Dermis lymphatic vessel endothelial cell (primary cell): Measurements from ENCODE around the gene DUSP1. TPM values are rescaled to one million over a fixed set of nuclear protein-coding genes. Genes with fewer than 3 reads are reported as not detected.

Experiments
- total RNA-seq: library from RNA; depleted of rRNA; stranded (reverse); fragments of >200 nt; gene quantifications from 2 replicates; pipeline ENCODE4 v1.2.1, GENCODE V29; 2014

Gene DUSP1
- 91.4 and 341 TPM in 2 replicates for total RNA-seq

GRCh38 chr5:172770675-172771438, at the start of gene DUSP1:
Gene DUSP1 (minus strand): TSS chr5:172771195. CDS start chr5:172770952, 243 bp downstream.

Other genes starting within 250 kb of the DUSP1 start
- 0.09 and 0.11 TPM in 2 replicates for gene NEURL1B, start 129.9 kb downstream of the DUSP1 start, total RNA-seq
- gene ERGIC1, start 63.1 kb upstream of the DUSP1 start, total RNA-seq, result 42.4 and 58.6 TPM in 2 replicates
- gene RPL26L1, start 188.2 kb upstream of the DUSP1 start, total RNA-seq, result 25.5 and 32.4 TPM in 2 replicates
- gene ATP6V0E1, start 212.6 kb upstream of the DUSP1 start, total RNA-seq, result 301 and 538 TPM in 2 replicates